PC-9 (cell line): ENCODE data around the gene NCOA3. TPM values are rescaled to one million over a fixed set of nuclear protein-coding genes. Genes with fewer than 3 reads are reported as not detected.
A peak's percentile ranks its signal among the peaks of the same experiment; 100 is the strongest.

Source experiments
- BruUV-seq: library from RNA; stranded (reverse); fragments of 400-500 nt; replicated peaks from 2 replicates; lab custom pipeline; 2021; lab: Mats Ljungman, UMichigan
- CTCF ChIA-PET: fragments of 300-600 bp; sonication (Branson Sonifier 250); formaldehyde crosslinking; loops from one replicate; lab custom pipeline; 2022; ENCODE audit warnings: antibody characterized with exemption; lab: Charles Lee
- POLR2A ChIA-PET: fragments of 300-600 bp; sonication (Branson Sonifier 250); formaldehyde crosslinking; loops from one replicate; lab custom pipeline; 2022; ENCODE audit warnings: antibody characterized with exemption; ENCODE audit not compliant: unreplicated experiment; lab: Charles Lee
- DNase-seq, 2 experiments: peaks; one replicate each; pipeline versions ENCODE4 v3.0.0 to v3.0.0-alpha.2; 2015 to 2022; ENCODE audit warnings: mixed read lengths in 1 of 2
- H2AFZ ChIP-seq: fragments of 200-600 bp; sonication (generic); 2 replicates; pipeline ENCODE4 v1.8.1; 2017; ENCODE audit warnings: antibody characterized with exemption
- H3F3A ChIP-seq: fragments of 200-600 bp; sonication (generic); 2 replicates; pipeline ENCODE4 v1.8.1; 2017; ENCODE audit warnings: antibody characterized with exemption, mild to moderate bottlenecking, low read depth; ENCODE audit not compliant: insufficient read depth
- H3K27ac ChIP-seq: fragments of 200-600 bp; sonication (generic); 2 replicates; pipeline ENCODE4 v1.6.1; 2016; ENCODE audit warnings: mixed run types
- H3K27me3 ChIP-seq: fragments of 200-600 bp; sonication (generic); 2 replicates; pipeline ENCODE4 v1.6.1; 2016; ENCODE audit warnings: low read depth, mixed run types; ENCODE audit not compliant: insufficient read depth
- H3K36me3 ChIP-seq: fragments of 200-600 bp; sonication (generic); 2 replicates; pipeline ENCODE4 v1.6.1; 2016; ENCODE audit warnings: low read depth, mixed run types
- H3K4me1 ChIP-seq: fragments of 200-600 bp; sonication (generic); replicated peaks from 2 replicates; pipeline ENCODE4 v1.6.1; 2016; ENCODE audit warnings: mixed run types; ENCODE audit not compliant: insufficient read depth
- H3K4me2 ChIP-seq: fragments of 200-600 bp; sonication (generic); 2 replicates; pipeline ENCODE4 v1.6.1; 2017; ENCODE audit warnings: mixed run types
- H3K4me3 ChIP-seq: fragments of 200-600 bp; sonication (generic); 2 replicates; pipeline ENCODE4 v1.6.1; 2016; ENCODE audit warnings: mixed run types
- H3K79me2 ChIP-seq: fragments of 200-600 bp; sonication (generic); 2 replicates; pipeline ENCODE4 v1.6.1; 2017; ENCODE audit warnings: low read depth, mixed run types
- H3K9me2 ChIP-seq: fragments of 200-600 bp; sonication (generic); 2 replicates; pipeline ENCODE4 v1.8.1; 2017; ENCODE audit warnings: mild to moderate bottlenecking; ENCODE audit not compliant: insufficient read depth
- H3K9me3 ChIP-seq: fragments of 200-600 bp; sonication (generic); 2 replicates; pipeline ENCODE4 v1.8.1; 2016; ENCODE audit warnings: low read depth; ENCODE audit not compliant: insufficient read depth
- H4K20me1 ChIP-seq: fragments of 200-600 bp; sonication (generic); 2 replicates; pipeline ENCODE4 v1.8.1; 2017; ENCODE audit not compliant: insufficient read depth
- EZH2 ChIP-seq: fragments of 200-600 bp; sonication (generic); IDR thresholded peaks from 2 replicates; pipeline ENCODE4 v1.8.0; 2017; ENCODE audit warnings: antibody characterized with exemption, low read depth
- intact Hi-C: fragments of 100-400 bp; cut with micrococcal nuclease; formaldehyde crosslinking; loops from one replicate; pipeline ENCODE4 v1.10.0; 2022; ENCODE audit not compliant: unreplicated experiment
- total RNA-seq: library from RNA; stranded (reverse); gene quantifications from 2 replicates; pipeline ENCODE4 v1.2.3, GENCODE V29; 2021
- TF ChIP-seq, protein P1 (sequence below): fragments of 200-600 bp; sonication (generic); conservative IDR thresholded peaks from 2 replicates; pipeline ENCODE4 v1.6.1; 2017; ENCODE audit warnings: mixed run types, antibody characterized with exemption, mild to moderate bottlenecking, moderate library complexity

Gene NCOA3
- total RNA-seq, 1 experiment from 2014 or later, result 78.0 TPM

- Histone ChIP-seq H3K4me3 (no peak overlapping the region), H3K36me3 (peaks cover 20% of the 10 kb centered on the region; the same call in 1 of the 2 replicates), H3K27me3 (no peaks in the 10 kb centered on the region), H3K4me2 (peak overlapping the region; percentile 7; the same call in 1 of the 2 replicates), H3F3A (peaks cover 52% of the 10 kb centered on the region), H2AFZ (no peak overlapping the region), H3K79me2 (peaks cover 93% of the 10 kb centered on the region), H4K20me1 (peaks cover 4% of the 10 kb centered on the region; the same call in 1 of the 2 replicates), H3K4me1 (peaks cover 50% of the 10 kb centered on the region), H3K27ac (peak overlapping the region; percentile 51), H3K9me3 (no peaks in the 10 kb centered on the region), H3K9me2 (no peaks in the 10 kb centered on the region)
- CTCF ChIA-PET, result interaction anchor here (0.6 kb wide), 1 partner anchor 35 kb away, joined by 3 read pairs; no protein-coding TSS in a partner anchor
- no peak for DNase-seq
- intact Hi-C loops, result no loop called here
- no peak for TF ChIP-seq EZH2
- TF ChIP-seq, protein P1, sequence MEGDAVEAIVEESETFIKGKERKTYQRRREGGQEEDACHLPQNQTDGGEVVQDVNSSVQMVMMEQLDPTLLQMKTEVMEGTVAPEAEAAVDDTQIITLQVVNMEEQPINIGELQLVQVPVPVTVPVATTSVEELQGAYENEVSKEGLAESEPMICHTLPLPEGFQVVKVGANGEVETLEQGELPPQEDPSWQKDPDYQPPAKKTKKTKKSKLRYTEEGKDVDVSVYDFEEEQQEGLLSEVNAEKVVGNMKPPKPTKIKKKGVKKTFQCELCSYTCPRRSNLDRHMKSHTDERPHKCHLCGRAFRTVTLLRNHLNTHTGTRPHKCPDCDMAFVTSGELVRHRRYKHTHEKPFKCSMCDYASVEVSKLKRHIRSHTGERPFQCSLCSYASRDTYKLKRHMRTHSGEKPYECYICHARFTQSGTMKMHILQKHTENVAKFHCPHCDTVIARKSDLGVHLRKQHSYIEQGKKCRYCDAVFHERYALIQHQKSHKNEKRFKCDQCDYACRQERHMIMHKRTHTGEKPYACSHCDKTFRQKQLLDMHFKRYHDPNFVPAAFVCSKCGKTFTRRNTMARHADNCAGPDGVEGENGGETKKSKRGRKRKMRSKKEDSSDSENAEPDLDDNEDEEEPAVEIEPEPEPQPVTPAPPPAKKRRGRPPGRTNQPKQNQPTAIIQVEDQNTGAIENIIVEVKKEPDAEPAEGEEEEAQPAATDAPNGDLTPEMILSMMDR, result no peak
- POLR2A ChIA-PET, result interaction anchor here (0.6 kb wide), 1 partner anchor 101 kb away, joined by 13 read pairs; no protein-coding TSS in a partner anchor
- BruUV-seq, result no TSS peak
These were observed 104.8 kb downstream of the NCOA3 start for GRCh38 chr20:47606414-47606982.

- Histone ChIP-seq H3K27ac (peak overlapping the region; percentile 51), H3K27me3 (no peaks in the 10 kb centered on the region), H3K36me3 (peaks cover 20% of the 10 kb centered on the region; the same call in 1 of the 2 replicates), H3K4me1 (peaks cover 50% of the 10 kb centered on the region), H3K79me2 (peaks cover 93% of the 10 kb centered on the region), H3K4me2 (peak overlapping the region; percentile 7; the same call in 1 of the 2 replicates), H2AFZ (no peak overlapping the region), H3K4me3 (no peak overlapping the region), H3K9me2 (no peaks in the 10 kb centered on the region), H3K9me3 (no peaks in the 10 kb centered on the region), H3F3A (peaks cover 48% of the 10 kb centered on the region), H4K20me1 (peaks cover 7% of the 10 kb centered on the region; the same call in 1 of the 2 replicates)
- ChIA-PET POLR2A (no interaction called here), CTCF (no interaction called here)
- no peak for DNase-seq
- TF ChIP-seq, protein P1, result no peak
- no peak for TF ChIP-seq EZH2
- intact Hi-C loops, result no loop called here
- no TSS peak for BruUV-seq
These were observed 105.4 kb downstream of the NCOA3 start for GRCh38 chr20:47606983-47607613.

- Histone ChIP-seq H3K4me1 (peaks cover 50% of the 10 kb centered on the region), H3K27me3 (no peaks in the 10 kb centered on the region), H3K79me2 (peaks cover 91% of the 10 kb centered on the region), H3F3A (peaks cover 57% of the 10 kb centered on the region), H3K4me2 (peak overlapping the region; percentile 1; the same call in 1 of the 2 replicates), H3K4me3 (no peak overlapping the region), H3K36me3 (peaks cover 20% of the 10 kb centered on the region; the same call in 1 of the 2 replicates), H3K9me3 (no peaks in the 10 kb centered on the region), H2AFZ (no peak overlapping the region), H3K27ac (peak overlapping the region; percentile 51), H4K20me1 (peaks cover 14% of the 10 kb centered on the region; the same call in 1 of the 2 replicates), H3K9me2 (no peaks in the 10 kb centered on the region)
- intact Hi-C loops, result no loop called here
- ChIA-PET POLR2A (interaction anchor here (0.6 to 1.0 kb wide), 4 partner anchors 11 to 901 kb away, joined by 3 to 24 read pairs (median 6); no protein-coding TSS in a partner anchor), CTCF (interaction anchor here (0.6 kb wide), 1 partner anchor 40 kb away, joined by 5 read pairs; no protein-coding TSS in a partner anchor)
- no TSS peak for BruUV-seq
- TF ChIP-seq EZH2, result no peak
- TF ChIP-seq, protein P1, result no peak
- DNase-seq, result no peak
These were observed 107.3 kb downstream of the NCOA3 start for GRCh38 chr20:47609001-47609400.
